PFSK-1 (cell line): ENCODE results near the gene GRID1.

ENCODE experiments used
- FOXP2 ChIP-seq: optimal IDR thresholded peaks from 2 replicates; pipeline ENCODE3; 2011; ENCODE audit warnings: borderline replicate concordance, control low read depth, inconsistent platforms; ENCODE audit not compliant: insufficient read depth; ENCODE audit errors: extremely low read length, extremely low read depth
- POLR2AphosphoS5 ChIP-seq: IDR thresholded peaks from 2 replicates; pipeline ENCODE4 v1.6.1; 2012; ENCODE audit warnings: low read depth, mild to moderate bottlenecking, control low read depth, low read length, moderate library complexity
- REST ChIP-seq, 2 experiments: IDR thresholded peaks; 2 replicates each; pipeline versions ENCODE4 v1.6.1 to v1.8.0; 2011 to 2012; ENCODE audit warnings: low read depth in 2 of 2, low read length in 2 of 2, control low read depth in 1 of 2, inconsistent platforms in 1 of 2, mild to moderate bottlenecking in 1 of 2, moderate library complexity in 1 of 2; ENCODE audit not compliant: insufficient read depth in 1 of 2
- SIN3A ChIP-seq: IDR thresholded peaks from 2 replicates; pipeline ENCODE4 v1.6.1; 2012; ENCODE audit warnings: mild to moderate bottlenecking, low read length, moderate library complexity, borderline replicate concordance; ENCODE audit not compliant: insufficient read depth
- TAF1 ChIP-seq: IDR thresholded peaks from 2 replicates; pipeline ENCODE4 v1.6.1; 2012; ENCODE audit warnings: low read length, control low read depth, borderline replicate concordance; ENCODE audit not compliant: insufficient read depth

The GRID1 gene

GRCh38 chr10:86182150-86182549, 184.4 kb downstream of the GRID1 start:
- no peak for TF ChIP-seq TAF1
- no peak for TF ChIP-seq SIN3A
- TF ChIP-seq FOXP2 = no peak
- TF ChIP-seq REST (IDR thresholded peaks at IDR 0.05; ENCODE audit: insufficient read depth in 1 of 2, low read depth in 2 of 2, low read length in 2 of 2) = no peak
- TF ChIP-seq POLR2AphosphoS5 = no peak

- no peak for TF ChIP-seq FOXP2
- TF ChIP-seq REST (IDR thresholded peaks at IDR 0.05; ENCODE audit: insufficient read depth in 1 of 2, low read depth in 2 of 2, low read length in 2 of 2) = no peak
- TF ChIP-seq SIN3A = no peak
- no peak for TF ChIP-seq POLR2AphosphoS5
- no peak for TF ChIP-seq TAF1
Measured at GRCh38 chr10:86180861-86181260, 185.7 kb downstream of the GRID1 start.

- no peak for TF ChIP-seq POLR2AphosphoS5
Measured at GRCh38 chr10:86179961-86180360, 186.6 kb downstream of the GRID1 start.

- no peak for TF ChIP-seq SIN3A
Measured at GRCh38 chr10:86179153-86179524, 187.5 kb downstream of the GRID1 start.

- TF ChIP-seq SIN3A (no peak), TAF1 (no peak), FOXP2 (no peak), REST (IDR thresholded peaks at IDR 0.05; ENCODE audit: insufficient read depth in 1 of 2, low read depth in 2 of 2, low read length in 2 of 2) (no peak), POLR2AphosphoS5 (no peak)
Measured at GRCh38 chr10:86178401-86179152, 188.0 kb downstream of the GRID1 start.

GRCh38 chr10:86177537-86178155, 188.9 kb downstream of the GRID1 start:
- no peak for TF ChIP-seq FOXP2
- TF ChIP-seq TAF1 = no peak
- TF ChIP-seq SIN3A = no peak
- TF ChIP-seq POLR2AphosphoS5 = no peak
- TF ChIP-seq REST (IDR thresholded peaks at IDR 0.05; ENCODE audit: insufficient read depth in 1 of 2, low read depth in 2 of 2, low read length in 2 of 2) = no peak
